Kidney (tissue), 14 donors: Measurements from ENCODE around the gene OR52K2. TPM values are rescaled to one million over a fixed set of nuclear protein-coding genes. Genes with fewer than 3 reads are reported as not detected.

Experiments
- DNase-seq, 5 donors: peaks; one replicate each; pipeline ENCODE4 v3.0.0-alpha.2; 2013 to 2020
- FAIRE-seq: peaks from 2 replicates; lab custom pipeline; 2012; peaks lifted over from hg19 to GRCh38; lab: Jason Lieb, UNC
- H3K27ac ChIP-seq, 2 donors: one replicate each; pipeline ENCODE4 v1.7.0; 2013; ENCODE audit warnings: low read depth in 2 of 2, low read length in 2 of 2, inconsistent platforms in 1 of 2
- H3K27me3 ChIP-seq: one replicate; pipeline ENCODE4 v1.7.1; 2013; ENCODE audit warnings: low read length, inconsistent platforms; ENCODE audit not compliant: control insufficient read depth, insufficient read depth
- H3K36me3 ChIP-seq, 3 donors: one replicate each; pipeline versions ENCODE4 v1.7.0 to v1.7.1; 2013; ENCODE audit warnings: low read length in 3 of 3, control low read depth in 1 of 3, inconsistent platforms in 1 of 3; ENCODE audit not compliant: insufficient read depth in 3 of 3, control insufficient read depth in 2 of 3
- H3K4me1 ChIP-seq, 3 donors: one replicate each; pipeline versions ENCODE4 v1.7.0 to v1.7.1; 2013; ENCODE audit warnings: low read length in 3 of 3, inconsistent platforms in 1 of 3, low read depth in 1 of 3; ENCODE audit not compliant: control insufficient read depth in 2 of 3, insufficient read depth in 2 of 3
- H3K4me3 ChIP-seq, 3 donors: one replicate each; pipeline versions ENCODE4 v1.7.0 to v1.8.1; 2013; ENCODE audit warnings: low read length in 3 of 3, control low read depth in 1 of 3, inconsistent platforms in 1 of 3
- H3K9ac ChIP-seq, 3 donors: one replicate each; pipeline versions ENCODE4 v1.7.0 to v1.7.1; 2013; ENCODE audit warnings: low read length in 3 of 3, control low read depth in 1 of 3, inconsistent platforms in 1 of 3
- H3K9me3 ChIP-seq, 3 donors: one replicate each; pipeline versions ENCODE4 v1.7.0 to v1.7.1; 2013; ENCODE audit warnings: low read length in 3 of 3, control low read depth in 1 of 3, inconsistent platforms in 1 of 3; ENCODE audit not compliant: control insufficient read depth in 2 of 3, insufficient read depth in 1 of 3
- intact Hi-C: fragments of 100-400 bp; cut with DNase I; formaldehyde crosslinking; loops from one replicate; pipeline ENCODE4 v1.11.1; 2022
- polyA plus RNA-seq: library from polyadenylated mRNA; stranded (reverse); fragments of 350-450 nt; fragmentation: Illumina TruSeq; extraction: RNeasy Lipid Tissue Mini Kit (QIAGEN cat#74804); gene quantifications from one replicate; pipeline ENCODE4 v1.2.3, GENCODE V29; 2014; ENCODE audit warnings: low read depth, low replicate concordance; ENCODE audit not compliant: insufficient read depth
- total RNA-seq: library from RNA; stranded (reverse); fragmentation: NEBNext Ultra II Directional; extraction: Animal tissue kit (Norgen Biotek cat#: 25700); gene quantifications from one replicate; pipeline ENCODE4 v1.2.1, GENCODE V29; 2021
- TF ChIP-seq, protein P1 (sequence below): IDR thresholded peaks from 3 replicates; pipeline ENCODE4 v1.5.1; 2012; ENCODE audit warnings: mild to moderate bottlenecking, moderate library complexity, borderline replicate concordance; ENCODE audit not compliant: insufficient read depth; ENCODE audit errors: extremely low read depth
- donor health status: control.
- donor health status: control.
- donor health status: control.
- donor health status: control.
- donor health status: control.
- donor health status: DM: yes; HTN: yes; CAD: no.
- donor health status: Normal renal cell carcinoma (clear cell type).

The OR52K2 gene
- total and polyA plus RNA-seq, 2 donors from 2014 or later, result not detected

- no peak overlapping the region for H3K27ac ChIP-seq
- DNase-seq, result no peak
- no peaks in the 10 kb centered on the region for H3K4me1 ChIP-seq
- intact Hi-C loops, result no loop called here
- H3K27me3 ChIP-seq, result no peaks in the 10 kb centered on the region
- H3K9ac ChIP-seq, result no peak overlapping the region
- FAIRE-seq, result no peak
- H3K36me3 ChIP-seq, result no peaks in the 10 kb centered on the region
- TF ChIP-seq, protein P1, sequence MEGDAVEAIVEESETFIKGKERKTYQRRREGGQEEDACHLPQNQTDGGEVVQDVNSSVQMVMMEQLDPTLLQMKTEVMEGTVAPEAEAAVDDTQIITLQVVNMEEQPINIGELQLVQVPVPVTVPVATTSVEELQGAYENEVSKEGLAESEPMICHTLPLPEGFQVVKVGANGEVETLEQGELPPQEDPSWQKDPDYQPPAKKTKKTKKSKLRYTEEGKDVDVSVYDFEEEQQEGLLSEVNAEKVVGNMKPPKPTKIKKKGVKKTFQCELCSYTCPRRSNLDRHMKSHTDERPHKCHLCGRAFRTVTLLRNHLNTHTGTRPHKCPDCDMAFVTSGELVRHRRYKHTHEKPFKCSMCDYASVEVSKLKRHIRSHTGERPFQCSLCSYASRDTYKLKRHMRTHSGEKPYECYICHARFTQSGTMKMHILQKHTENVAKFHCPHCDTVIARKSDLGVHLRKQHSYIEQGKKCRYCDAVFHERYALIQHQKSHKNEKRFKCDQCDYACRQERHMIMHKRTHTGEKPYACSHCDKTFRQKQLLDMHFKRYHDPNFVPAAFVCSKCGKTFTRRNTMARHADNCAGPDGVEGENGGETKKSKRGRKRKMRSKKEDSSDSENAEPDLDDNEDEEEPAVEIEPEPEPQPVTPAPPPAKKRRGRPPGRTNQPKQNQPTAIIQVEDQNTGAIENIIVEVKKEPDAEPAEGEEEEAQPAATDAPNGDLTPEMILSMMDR, result no peak
- no peak overlapping the region for H3K4me3 ChIP-seq
- H3K9me3 ChIP-seq, result no peaks in the 10 kb centered on the region
Observed at GRCh38 chr11:4441515-4441914, 7.6 kb upstream of the OR52K2 start.

GRCh38 chr11:4443232-4443891 is 5.7 kb upstream of the OR52K2 start:
- H3K9me3 ChIP-seq, result no peaks in the 10 kb centered on the region
- H3K9ac ChIP-seq, result no peak overlapping the region
- H3K4me3 ChIP-seq, result no peak overlapping the region
- intact Hi-C loops, result no loop called here
- no peak overlapping the region for H3K27ac ChIP-seq
- H3K36me3 ChIP-seq, result no peaks in the 10 kb centered on the region
- no peaks in the 10 kb centered on the region for H3K4me1 ChIP-seq
- no peaks in the 10 kb centered on the region for H3K27me3 ChIP-seq
- TF ChIP-seq, protein P1, result no peak
- no peak for DNase-seq
- no peak for FAIRE-seq

DNA sequence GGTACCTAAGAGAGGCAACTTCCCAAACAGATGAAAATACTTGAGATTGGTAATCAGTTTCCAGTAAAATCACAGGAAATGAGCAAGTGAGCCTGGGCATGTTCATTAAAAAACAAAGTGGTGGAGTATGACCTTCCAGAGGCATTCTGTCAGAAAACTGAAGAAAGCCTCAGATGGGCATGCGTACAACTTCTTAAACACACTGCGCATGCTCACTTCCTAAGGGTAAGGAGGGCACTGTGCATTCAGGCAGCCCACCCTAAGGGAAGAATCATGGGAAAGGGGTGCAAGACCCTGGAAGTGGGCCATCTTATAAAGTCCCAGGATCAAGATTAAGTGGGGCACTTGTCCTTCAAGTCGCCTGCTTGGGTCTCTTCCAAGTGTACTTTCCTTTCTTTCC is 4.0 kb downstream of the OR52K2 start:
- H3K27me3 ChIP-seq, result no peaks in the 10 kb centered on the region
- no peak overlapping the region for H3K27ac ChIP-seq
- intact Hi-C loops, result no loop called here
- no peak overlapping the region for H3K9ac ChIP-seq
- DNase-seq, result no peak
- H3K36me3 ChIP-seq, result no peaks in the 10 kb centered on the region
- TF ChIP-seq, protein P1, result no peak
- no peaks in the 10 kb centered on the region for H3K9me3 ChIP-seq
- FAIRE-seq, result no peak
- H3K4me1 ChIP-seq, result no peaks in the 10 kb centered on the region
- H3K4me3 ChIP-seq, result no peak overlapping the region

GRCh38 chr11:4454021-4454420 is 4.9 kb downstream of the OR52K2 start:
- Histone ChIP-seq H3K4me1 (no peaks in the 10 kb centered on the region), H3K9ac (no peak overlapping the region), H3K27ac (no peak overlapping the region), H3K27me3 (no peaks in the 10 kb centered on the region), H3K9me3 (no peaks in the 10 kb centered on the region), H3K4me3 (no peak overlapping the region), H3K36me3 (no peaks in the 10 kb centered on the region)
- TF ChIP-seq, protein P1, result no peak
- DNase-seq (no peak), FAIRE-seq (no peak)
- intact Hi-C loops, result no loop called here
